B cell (primary cell): ENCODE data around the gene RBMS3.

Source experiments
- CTCF ChIP-seq: fragments of 200-600 bp; IDR thresholded peaks from one replicate; pipeline ENCODE4 v1.8.0; 2022; ENCODE audit warnings: antibody characterized with exemption, mild to moderate bottlenecking
- EZH2 ChIP-seq: IDR thresholded peaks from 2 replicates; pipeline ENCODE4 v1.6.1; 2012; ENCODE audit warnings: borderline replicate concordance, low read depth, mild to moderate bottlenecking, moderate library complexity, low read length; ENCODE audit not compliant: insufficient read depth, poor library complexity, severe bottlenecking

DNA sequence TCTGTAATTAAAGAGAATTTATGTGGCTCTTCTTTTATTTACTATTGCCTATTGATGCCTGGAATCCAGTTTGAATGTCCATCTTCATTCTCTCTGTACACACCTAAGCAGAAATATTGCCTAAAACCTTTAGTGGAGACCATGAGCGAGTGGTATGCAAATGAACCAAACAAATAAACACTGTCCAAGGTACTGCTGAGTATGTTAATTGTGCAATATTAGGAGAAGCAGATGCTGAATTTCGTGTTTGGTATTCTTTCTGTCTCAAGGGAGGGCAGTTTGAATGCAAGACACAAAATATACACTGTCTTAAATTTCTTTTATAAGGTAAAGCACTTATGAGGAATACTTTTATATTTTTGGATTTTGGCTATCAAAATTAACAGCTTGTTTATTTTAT is 440.9 kb downstream of the RBMS3 start:
- TF ChIP-seq CTCF (no peak), EZH2 (no peak)
